Measurements from ENCODE around the gene CHRM4.
A peak's percentile ranks its signal among the peaks of the same experiment; 100 is the strongest.

Gene CHRM4

GRCh38 chr11:46383974-46384701 is 7.4 kb downstream of the CHRM4 start:
- in situ Hi-C loops (cut with HindIII; ENCODE audit: low sequenced_read_pairs), result no loop called here
- no peak for TF ChIP-seq CTCF (IDR thresholded peaks at IDR 0.05; ENCODE audit: low read depth, low read length)
- H3K4me3 ChIP-seq (ENCODE audit: low read depth, low read length), result no peak overlapping the region
- no peak for DNase-seq (ENCODE audit: low read depth, low spot score)

GRCh38 chr11:46383404-46383758 is 8.2 kb downstream of the CHRM4 start:
- no peak for TF ChIP-seq CTCF (IDR thresholded peaks at IDR 0.05; ENCODE audit: low read depth, low read length)
- no peak for DNase-seq (ENCODE audit: low read depth, low spot score)
- in situ Hi-C loops (cut with HindIII; ENCODE audit: low sequenced_read_pairs), result no loop called here
- H3K4me3 ChIP-seq (ENCODE audit: low read depth, low read length), result no peak overlapping the region

GRCh38 chr11:46382646-46383403 is 8.8 kb downstream of the CHRM4 start:
- no peak for DNase-seq (ENCODE audit: low read depth, low spot score)
- H3K4me3 ChIP-seq (ENCODE audit: low read depth, low read length), result peak overlapping the region; percentile 55
- peak; percentile 72 for TF ChIP-seq CTCF (IDR thresholded peaks at IDR 0.05; ENCODE audit: low read depth, low read length)
- in situ Hi-C loops (cut with HindIII; ENCODE audit: low sequenced_read_pairs), result no loop called here

GRCh38 chr11:46381819-46382645 is 9.5 kb downstream of the CHRM4 start:
- H3K4me3 ChIP-seq (ENCODE audit: low read depth, low read length), result peak overlapping the region; percentile 55
- no peak for TF ChIP-seq CTCF (IDR thresholded peaks at IDR 0.05; ENCODE audit: low read depth, low read length)
- in situ Hi-C loops (cut with HindIII; ENCODE audit: low sequenced_read_pairs), result no loop called here
- no peak for DNase-seq (ENCODE audit: low read depth, low spot score)

- no peak for DNase-seq (ENCODE audit: low read depth, low spot score)
- TF ChIP-seq CTCF (IDR thresholded peaks at IDR 0.05; ENCODE audit: low read depth, low read length), result no peak
- H3K4me3 ChIP-seq (ENCODE audit: low read depth, low read length), result peak within 1 kb of the TSS; percentile 55
- in situ Hi-C loops (cut with HindIII; ENCODE audit: low sequenced_read_pairs), result no loop called here
Observed at GRCh38 chr11:46381048-46381818, 10.3 kb downstream of the CHRM4 start, which contains the start of gene MDK. Gene MDK (plus strand): TSS chr11:46381669. CDS start chr11:46382058, 389 bp downstream.

Measured in astrocyte of the spinal cord (primary cell).